Stimulated activated CD4-positive, alpha-beta T cell treated with anti-CD3 and anti-CD28 coated beads, TNF-alpha, amount 100 ng/mL, for 4 hours (primary cell): Measurements from ENCODE around the gene LIN52.
"Not testable (repeated sequence)": the region's sequence is repeated elsewhere in the genome, so short reads cannot be mapped to it uniquely, and the experiment has no call there.

ENCODE experiments used
- DNase-seq, 3 experiments: peaks; one replicate each; pipeline ENCODE4 v3.0.0-alpha.2; 2020; ENCODE audit warnings: low read depth in 3 of 3

Gene LIN52

DNA sequence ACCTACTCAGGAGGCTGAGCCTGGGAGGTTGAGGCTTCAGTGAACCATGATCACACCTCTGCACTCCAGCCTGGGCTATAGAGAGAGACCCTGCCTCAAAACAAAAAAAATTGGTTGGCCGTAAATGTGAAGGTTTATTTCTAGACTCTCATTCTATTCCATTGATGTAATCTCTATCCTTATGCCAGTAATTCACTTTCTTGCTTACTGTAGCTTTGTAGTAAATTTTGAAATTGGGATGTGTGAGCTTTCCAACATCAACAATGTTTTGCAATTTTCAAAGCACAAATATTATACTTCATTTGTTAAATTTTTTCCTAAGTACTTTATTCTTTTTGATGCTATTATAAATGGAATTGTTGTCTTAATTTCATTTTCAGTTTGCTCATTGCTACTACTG is 24.6 kb downstream of the LIN52 start:
- DNase-seq: no peak

DNA sequence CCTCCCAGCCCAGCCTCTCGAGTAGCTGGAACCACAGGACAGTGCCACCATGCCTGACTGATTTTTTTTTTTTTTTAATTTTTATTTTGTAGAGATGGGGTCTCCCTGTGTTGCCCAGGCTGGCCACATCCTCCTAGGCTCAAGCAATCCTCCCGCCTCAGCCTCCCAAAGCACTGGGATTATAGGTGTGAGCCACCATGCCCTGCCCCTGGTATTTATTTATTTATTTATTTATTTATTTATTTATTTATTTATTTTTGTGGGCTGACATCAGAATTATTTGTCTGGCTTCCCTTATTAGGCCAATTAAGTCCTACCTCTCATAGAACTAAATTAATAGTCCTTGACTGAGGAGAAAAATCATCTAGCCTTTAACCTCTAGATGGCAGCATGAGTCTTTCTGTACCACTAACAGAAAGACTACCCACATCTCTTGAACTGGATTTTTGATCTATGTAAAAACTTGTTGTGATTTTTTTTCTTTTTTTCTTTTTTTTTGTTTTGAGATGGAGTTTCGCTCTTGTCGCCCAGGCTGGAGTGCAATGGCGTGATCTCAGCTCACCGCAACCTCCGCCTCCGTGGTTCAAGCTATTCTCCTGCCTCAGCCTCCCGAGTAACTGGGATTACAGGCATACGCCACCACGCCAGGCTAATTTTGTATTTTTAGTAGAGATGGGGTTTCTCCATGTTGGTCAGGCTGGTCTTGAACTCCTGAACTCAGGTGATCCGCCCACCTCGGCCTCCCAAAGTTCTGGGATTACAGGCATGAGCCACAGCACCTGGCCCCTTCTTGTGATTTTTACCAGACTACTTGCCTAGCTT is 26.9 kb downstream of the LIN52 start:
- DNase-seq: not testable (repeated sequence)

DNA sequence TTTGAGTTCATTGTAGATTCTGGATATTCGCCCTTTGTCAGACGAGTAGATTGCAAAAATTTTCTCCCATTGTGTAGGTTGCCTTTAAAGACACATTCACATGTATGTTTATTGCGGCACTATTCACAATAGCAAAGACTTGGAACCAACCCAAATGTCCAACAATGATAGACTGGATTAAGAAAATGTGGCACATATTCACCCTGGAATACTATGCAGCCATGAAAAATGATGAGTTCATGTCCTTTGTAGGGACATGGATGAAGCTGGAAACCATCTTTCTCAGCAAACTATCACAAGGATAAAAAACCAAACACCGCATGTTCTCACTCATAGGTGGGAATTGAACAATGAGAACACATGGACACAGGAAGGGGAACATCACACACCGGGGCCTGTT is 40.7 kb downstream of the LIN52 start:
- not testable (repeated sequence) for DNase-seq

DNA sequence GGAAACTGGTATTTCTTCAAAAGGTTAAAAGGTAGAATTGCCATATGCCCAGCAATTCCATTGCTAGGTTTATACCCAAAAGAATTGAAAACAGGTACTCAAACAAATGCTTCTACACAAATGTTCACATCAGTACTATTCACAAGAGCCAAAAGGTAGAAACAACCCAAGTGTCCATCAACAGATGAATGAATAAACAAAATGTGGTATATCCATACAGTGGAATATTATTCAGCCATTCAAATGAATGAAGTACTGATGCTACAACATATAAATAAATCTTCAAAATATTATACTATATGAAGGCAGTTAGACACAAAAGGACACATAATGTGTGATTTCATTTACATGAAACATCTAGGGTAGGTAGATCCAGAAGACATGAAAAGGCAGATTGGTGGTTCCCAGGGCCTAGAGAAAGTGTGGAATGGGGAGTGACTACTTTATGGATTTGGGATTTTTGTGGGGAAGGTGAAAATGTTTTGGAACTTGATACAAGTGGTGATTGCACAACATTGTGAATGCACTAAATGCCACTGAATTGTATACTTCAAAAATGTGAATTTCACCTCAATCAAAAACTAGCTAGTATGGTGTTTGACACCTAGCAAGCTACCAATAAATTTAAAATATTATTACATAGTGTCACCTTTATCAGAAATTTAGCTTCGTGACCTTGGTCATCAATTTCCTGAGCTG is 41.7 kb downstream of the LIN52 start:
- DNase-seq: no peak

DNA sequence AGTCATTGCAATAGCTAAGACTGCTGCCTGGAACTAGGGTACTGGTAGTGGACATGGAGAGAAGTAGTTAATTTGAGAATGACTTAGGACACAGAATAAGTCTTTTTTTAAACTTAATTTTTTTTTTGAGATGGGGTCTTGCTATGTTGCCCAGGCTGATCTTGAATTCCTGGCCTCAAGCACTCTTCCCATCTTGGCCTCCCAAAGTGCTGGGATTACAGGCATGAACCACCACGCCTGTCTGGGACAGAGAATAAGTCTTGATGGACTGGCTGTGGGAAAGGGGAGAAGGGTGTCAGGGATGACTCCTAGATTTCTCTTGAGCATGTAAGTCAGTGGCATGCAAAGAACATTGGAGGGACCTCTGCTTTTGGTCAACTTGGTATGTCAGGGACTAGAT is 42.9 kb downstream of the LIN52 start:
- no peak for DNase-seq

- DNase-seq: no peak
Observed at GRCh38 chr14:74133833-74134481, 49.2 kb downstream of the LIN52 start.

GRCh38 chr14:74134484-74134883 is 49.7 kb downstream of the LIN52 start:
- no peak for DNase-seq

GRCh38 chr14:74135426-74135825 is 50.7 kb downstream of the LIN52 start:
- DNase-seq: no peak

- DNase-seq: no peak
Observed at GRCh38 chr14:74140374-74140850, 55.7 kb downstream of the LIN52 start.

DNA sequence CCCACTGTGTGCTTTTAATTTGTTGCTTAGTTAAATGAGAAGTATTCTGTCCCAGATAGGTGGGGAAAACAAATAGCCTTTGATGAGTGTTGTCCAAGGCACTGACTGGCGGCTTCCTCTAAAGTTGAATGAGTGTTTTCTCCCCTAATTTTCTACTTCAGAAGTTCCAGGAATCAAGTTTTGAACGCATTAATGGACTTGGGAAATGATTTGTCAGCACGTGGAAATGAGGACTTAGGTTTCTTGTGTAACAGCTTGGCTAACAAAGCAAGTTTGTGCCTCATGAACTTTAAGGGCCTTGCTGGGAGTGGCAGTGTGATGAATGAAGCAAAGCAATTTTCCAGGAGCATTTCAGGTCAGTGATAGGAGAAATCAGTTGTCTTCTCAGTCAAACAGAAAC is 56.9 kb downstream of the LIN52 start:
- no peak for DNase-seq

DNA sequence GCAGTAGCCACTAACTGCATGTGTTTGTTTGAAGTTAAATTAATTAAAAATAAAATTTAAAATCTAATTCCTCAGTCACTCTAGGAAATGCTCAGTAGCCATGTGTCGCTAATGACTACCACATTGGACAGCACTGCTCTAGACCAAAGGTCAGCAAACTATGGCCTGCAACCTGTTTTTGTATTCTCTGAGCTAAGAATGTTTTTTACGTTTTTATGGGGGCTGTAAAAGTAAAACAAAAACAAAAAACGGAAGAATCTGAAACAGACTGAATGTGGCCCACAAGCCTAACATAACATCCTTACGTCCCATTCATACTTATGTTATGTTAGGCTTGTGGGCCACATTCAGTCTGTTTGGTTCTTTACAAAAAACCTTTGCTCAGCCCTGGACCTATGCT is 57.8 kb downstream of the LIN52 start:
- DNase-seq: no peak

- DNase-seq: no peak
Observed at GRCh38 chr14:74144789-74145188, 60.0 kb downstream of the LIN52 start.

DNA sequence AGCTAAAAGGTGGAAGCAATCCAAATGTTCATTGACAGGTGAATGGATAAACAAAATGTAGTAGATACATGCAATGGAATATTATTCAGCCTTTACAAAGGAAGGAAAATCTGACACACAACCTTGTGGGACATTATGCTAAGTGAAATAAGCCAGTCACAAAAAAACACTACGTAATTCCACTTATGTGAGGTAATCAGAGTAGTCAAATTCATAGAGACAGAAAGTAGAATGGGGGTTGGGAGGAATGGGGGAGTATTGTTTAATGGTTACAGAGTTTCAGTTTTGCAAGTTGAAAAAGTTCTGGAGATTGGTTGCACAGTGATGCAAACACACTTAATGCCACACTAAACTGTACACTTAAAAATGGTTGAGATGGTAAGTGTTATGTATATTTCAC is 62.8 kb downstream of the LIN52 start:
- no peak for DNase-seq

GRCh38 chr14:74148705-74149104 is 63.9 kb downstream of the LIN52 start:
- no peak for DNase-seq

GRCh38 chr14:74155287-74155686 is 70.5 kb downstream of the LIN52 start:
- no peak for DNase-seq

GRCh38 chr14:74155749-74156148 is 71.0 kb downstream of the LIN52 start:
- DNase-seq: no peak

DNA sequence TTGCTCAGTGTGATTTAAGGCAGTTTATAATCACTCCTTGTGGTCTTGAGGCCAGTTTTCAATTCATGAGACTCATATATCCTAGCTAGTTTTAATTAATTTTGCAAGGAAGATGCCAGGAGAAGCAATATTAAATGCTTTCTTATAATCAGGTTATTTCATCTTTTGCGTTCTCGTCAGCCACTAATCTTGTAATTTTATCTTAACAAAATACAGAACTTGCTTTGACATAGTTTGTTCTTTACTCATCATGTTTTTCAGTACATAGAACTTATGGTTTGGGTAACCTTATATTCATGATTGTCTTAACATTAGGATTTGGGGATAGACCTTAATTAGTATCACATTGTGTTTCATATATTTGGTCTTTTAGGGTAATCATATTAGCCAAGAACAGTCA is 76.0 kb downstream of the LIN52 start:
- DNase-seq: no peak

- DNase-seq: no peak
Observed at GRCh38 chr14:74161526-74162158, 76.9 kb downstream of the LIN52 start.

DNA sequence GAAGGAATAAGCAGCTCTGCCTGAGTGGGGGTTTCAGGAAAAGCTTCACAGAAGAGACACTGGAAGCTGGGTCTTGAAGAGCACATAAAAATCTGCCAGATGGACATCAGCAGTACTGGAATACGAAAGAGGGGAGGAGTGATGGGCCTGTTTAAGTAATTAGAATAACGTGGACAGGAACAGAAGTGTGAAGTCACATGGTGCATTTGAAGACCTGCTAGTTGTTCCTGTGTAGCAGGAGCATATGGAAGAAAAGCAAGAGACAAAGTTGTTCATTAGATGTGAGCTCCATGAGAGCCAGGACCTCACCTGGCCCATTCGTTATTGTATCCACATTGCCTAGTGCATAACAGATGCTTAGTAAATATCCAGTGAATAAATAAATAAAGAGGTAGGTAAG is 85.2 kb downstream of the LIN52 start:
- DNase-seq: no peak

DNA sequence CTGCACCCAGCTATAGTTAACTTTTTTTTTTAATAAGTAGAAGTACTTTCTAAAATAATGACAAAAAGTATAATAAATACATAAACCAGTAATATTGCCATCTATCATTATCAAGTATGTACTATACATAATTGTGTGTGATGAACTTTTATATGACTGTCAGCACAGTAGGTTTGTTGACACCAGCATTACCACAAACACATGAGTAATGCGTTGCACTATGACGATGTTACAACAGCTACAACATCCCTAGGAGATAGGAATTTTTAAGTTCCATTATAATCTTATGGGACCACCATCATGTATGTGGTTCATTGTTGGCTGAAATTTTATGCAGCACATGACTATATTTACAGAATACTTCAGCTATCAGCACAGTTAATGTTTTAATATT is 91.6 kb downstream of the LIN52 start:
- DNase-seq: no peak

GRCh38 chr14:74179856-74180255 is 95.1 kb downstream of the LIN52 start:
- DNase-seq: no peak

- no peak for DNase-seq
Observed at GRCh38 chr14:74190927-74191575, 106.3 kb downstream of the LIN52 start.
